GM04504 (cell line): ENCODE measurements around the gene ZNF814.
"Not testable (repeated sequence)": the region's sequence is repeated elsewhere in the genome, so short reads cannot be mapped to it uniquely, and the experiment has no call there.

Experiments
- DNase-seq: peaks from one replicate; pipeline ENCODE4 v3.0.0-alpha.2; 2012; ENCODE audit warnings: low read depth

Gene ZNF814

DNA sequence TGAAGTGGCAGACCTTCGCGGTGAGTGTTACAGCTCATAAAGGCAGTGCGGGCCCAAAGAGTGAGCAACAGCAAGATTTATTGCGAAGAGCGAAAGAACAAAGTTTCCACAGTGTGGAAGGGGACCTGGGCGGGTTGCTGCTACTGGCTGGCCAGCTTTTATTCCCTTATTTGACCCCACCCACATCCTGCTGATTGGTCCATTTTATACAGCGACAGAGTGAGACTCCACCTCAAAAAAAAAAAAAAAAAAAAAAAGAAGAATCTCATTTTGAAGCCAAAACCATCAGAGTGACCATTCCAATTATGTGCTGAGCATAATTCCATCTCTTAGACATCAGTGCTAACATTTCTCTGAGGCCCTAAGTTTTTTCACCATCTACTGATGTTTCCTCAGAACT lies 72.2 kb downstream of the ZNF814 start:
- no peak for DNase-seq

DNA sequence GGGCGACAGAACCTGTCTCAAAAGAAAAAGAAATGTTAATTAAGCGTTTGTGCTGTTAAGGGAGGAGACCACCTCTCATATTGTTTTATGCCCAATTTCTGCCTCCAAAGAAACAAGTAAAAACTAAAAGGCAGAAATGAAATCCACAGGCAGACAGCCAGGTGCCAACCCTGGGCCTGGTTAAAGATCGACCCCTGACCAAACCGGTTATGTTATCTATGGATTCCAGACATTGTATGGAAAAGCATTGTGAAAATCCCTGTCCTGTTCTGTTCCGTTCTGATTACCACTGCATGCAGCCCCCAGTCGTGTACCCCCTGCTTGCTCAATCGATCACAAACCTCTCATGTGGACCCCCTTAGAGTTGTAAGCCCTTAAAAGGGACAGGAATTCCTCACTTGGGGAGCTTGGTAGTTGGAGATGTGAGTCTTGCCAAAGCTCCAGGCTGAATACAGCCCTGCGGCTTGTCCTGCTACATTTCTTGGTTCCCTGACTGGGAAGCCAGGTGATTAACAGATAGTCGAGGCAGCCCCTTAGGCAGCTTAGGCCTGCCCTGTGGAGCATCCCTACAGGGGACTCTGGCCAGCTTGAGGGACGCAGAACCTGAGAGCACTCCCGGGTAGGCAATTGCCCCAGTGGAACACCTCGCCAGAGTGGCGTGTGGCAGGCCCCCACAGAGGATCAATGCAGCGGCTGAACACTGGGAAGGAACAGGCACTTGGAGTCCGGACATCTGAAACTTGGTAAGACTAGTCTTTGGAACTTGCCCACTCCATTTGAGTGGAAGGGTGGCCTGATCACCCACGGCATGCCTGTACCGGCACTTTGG lies 73.4 kb downstream of the ZNF814 start:
- no peak for DNase-seq

DNA sequence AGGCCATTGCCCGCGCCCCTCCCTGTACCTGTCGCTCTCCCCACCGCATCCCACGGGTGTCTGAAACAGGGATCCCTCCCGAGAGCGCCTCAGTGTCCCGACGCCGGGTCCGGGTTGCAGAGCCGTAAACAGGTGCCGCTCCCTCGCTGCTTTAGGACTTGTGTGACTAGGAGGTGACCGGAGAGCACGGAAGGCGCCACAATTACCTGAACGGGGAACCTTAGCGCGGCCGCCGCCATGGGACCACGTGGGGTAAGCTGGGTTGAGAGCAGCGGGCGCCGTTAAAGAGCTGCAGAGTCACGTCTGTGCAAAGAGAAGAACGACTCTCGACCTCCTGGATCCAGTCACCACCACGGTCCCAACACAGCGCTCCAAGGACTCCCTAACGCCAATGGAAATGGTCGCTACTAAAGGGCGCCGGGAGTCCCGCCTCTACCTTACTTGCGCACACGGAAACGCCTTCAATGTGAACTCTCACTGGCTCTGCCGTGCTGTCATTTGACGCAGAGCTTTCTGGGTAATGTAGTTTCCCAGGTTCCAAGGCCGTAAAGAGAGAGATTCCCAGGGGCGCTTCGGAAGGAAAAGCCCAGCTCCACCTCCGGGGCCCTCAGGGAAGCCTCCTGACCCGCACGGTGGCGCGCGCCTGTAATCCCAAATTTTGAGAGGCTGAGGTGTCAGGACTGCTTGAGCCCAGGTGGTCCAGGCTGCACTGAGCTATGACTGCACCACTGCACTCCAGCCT lies 74.2 kb downstream of the ZNF814 start, which contains the start of gene ZNF552:
ZNF552 (minus strand) TSS at position 409 of the 742 bp plus-strand sequence; CDS start at position 239, 170 bp downstream.
- DNase-seq: peak; percentile 68

DNA sequence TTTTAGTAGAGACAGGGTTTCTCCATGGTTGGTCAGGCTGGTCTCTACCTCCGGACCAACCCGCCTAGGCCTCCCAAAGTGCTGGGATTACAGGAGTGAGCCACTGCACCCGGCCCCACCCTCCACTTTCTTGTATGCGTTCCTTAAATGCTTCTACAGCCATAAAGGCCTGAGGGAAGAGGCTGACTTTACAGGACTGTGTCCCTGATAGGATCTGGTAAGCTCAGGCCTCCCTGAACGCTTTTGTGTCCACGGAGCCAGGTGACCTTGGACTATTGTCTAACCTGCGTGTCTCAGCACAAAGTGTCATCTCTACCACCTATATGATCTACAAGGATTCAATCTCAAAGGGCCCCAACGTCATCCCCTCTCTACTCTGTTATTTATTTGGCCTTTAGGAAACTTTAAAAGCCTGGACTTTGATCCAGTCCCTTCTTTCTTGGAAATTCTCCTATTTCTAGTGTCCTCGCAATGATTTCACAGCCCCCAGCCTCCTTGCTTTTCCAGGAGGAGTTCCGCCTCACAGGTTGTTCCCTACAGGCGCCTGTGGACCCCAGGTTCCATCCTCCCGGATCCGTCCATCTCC lies 74.8 kb downstream of the ZNF814 start:
- no peak for DNase-seq

DNA sequence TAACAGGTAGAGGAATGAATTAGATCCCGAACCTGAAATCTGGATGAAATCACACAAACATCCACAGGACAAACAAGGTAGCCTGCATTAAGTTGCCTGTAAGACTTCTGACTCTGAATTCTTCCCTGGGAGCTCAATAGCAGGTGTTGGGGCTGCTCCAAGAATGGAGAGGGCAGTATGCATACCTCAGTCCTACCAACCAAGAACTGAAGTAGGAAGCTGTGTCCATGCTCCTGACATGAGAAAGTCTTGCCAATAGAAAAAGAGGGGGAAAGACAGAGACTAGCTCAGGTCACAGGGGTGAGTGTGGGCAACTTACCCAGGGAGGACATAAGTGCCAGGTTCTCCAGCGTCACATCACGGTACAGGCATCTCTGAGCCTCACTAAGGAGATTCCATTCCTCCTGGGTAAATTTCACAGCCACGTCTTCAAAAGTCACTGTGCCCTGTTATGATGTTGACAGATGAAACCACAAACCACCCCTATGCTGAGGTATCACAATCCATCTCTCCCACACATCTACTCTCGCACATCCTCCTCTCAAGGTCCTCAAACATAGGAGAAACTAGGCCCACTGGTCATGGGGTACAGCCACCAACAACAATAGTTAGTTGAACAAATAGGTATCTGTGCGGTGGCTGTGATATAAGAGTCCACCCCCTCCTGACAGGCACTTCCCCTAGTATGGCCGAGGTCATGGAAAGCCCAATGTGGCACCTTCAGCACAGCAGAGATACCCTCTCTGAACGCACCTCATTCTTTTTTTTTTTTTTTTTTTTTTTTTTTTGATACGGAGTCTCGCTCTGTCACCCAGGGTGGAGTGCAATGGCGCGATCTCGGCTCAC lies 75.6 kb downstream of the ZNF814 start:
- not testable (repeated sequence) for DNase-seq

DNA sequence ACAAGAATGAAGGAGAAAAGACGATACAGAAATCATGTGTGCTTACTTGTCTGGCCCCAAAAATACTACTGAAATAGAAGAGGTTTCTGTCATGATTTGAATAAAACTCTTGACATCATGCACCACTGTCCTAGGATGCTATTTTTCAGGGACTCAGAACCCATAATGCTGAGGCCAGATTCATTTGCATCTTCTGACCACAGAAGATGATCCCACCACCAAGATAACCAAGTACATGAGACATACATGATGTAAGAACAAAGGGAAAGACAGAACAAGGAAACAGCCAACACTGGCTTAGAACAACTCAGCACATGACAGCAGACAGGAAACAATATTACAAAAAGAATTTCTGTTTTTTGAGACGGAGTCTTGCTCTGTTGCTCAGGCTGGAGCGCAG lies 76.6 kb downstream of the ZNF814 start:
- no peak for DNase-seq

DNA sequence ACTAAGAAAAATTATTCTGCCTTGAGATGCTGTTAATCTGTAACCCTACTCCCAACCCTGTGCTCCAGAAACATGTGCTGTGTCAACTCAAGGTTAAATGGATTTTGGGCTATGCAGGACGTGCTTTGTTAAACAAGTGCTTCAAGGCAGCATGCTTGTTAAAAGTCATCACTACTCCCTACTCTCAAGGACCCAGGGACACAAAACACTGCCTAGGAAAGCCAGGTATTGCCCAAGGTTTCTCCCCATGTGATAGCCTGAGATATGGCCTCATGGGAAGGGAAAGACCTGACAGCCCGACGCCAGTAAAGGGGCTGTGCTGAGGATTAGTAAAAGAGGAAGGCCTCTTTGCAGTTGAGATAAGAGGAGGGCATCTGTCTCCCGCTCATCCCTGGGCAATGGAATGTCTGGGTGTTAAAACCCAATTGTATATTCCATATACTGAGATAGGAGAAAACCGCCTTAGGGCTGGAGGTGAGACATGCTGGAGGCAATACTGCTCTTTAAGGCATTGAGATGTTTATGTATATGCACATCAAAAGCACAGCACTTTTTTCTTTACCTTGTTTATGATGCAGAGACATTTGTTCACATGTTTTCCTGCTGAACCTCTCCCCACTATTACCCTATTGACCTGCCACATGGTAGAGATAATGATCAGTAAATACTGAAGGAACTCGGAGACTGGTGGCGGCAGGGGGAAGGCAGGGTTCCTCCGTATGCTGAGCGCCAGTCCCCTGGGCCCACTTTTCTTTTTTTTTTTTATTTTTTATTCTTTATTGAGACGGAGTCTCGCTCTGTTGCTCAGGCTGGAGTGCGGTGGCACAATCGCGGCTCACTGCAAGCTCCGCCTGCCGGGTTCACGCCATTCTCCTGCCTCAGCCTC lies 78.2 kb downstream of the ZNF814 start:
- not testable (repeated sequence) for DNase-seq

DNA sequence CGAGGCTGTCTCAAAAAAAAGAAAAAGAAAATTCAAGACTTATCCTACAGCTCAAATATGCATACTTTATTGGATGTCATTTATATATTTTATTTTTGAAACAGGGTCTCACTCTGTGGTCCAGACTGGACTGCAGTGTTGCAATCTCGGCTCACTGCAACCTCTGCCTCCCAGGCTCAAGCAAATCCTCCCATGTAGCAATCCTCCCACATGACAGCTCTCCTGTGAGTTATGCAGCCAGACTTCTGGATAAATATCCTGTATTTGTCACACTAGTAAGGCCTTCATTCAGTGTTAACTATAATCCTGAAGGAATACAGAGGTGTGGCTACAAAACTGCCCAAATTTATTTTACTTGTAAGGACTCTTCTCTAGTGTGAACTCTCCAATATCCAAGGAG lies 81.3 kb downstream of the ZNF814 start:
- no peak for DNase-seq

DNA sequence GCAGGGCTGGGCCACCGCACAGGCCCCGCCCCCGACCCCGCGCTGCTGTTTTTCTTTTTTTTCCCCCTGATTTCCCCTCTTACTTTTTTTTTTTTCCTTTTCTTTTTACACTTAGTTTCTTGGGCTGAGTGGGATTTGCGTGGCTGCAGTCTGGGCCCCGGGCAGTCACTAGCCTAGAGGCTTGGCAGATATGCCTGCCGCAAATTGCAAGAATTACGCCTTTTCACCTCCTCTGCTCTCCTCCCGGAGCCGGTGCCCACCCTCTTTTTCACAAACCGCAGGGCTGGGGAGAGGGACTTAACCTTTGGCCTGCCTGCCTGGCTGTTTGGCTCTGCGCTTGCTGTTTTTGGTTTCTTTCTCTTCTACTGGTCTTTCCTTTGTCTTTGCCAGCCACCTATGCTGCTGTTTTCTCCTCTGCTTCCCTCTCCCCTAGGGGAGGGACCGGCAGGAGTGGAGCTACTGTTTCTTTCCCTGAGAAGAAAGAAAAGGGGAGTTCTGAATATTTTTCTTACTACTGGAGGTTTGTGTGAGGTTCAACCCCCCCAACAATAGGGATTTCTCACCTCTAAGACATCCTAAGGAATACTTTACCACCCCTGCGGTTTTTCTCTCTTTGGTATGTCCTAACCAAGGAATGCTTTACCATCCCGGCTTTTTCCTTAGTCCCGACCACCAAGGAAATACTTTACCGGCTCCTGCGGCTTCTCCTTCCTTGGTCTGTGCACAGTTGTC lies 85.1 kb downstream of the ZNF814 start:
- peak; percentile 38 for DNase-seq

DNA sequence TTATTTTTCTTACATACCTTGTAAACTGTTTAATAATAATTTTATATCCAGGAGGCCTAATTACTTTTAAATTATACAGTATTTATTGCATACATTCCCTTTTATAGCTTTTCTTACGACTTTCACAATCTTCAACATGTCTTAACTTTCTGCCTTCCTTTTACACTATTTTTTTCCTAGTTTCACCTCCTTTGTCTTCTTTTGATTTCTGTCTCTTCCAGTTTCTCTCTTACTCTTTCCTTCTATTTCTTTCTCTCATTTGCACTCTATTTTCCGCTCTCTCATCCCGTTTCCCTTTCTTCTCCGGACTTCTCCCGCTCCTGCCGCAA lies 85.6 kb downstream of the ZNF814 start:
- no peak for DNase-seq

DNA sequence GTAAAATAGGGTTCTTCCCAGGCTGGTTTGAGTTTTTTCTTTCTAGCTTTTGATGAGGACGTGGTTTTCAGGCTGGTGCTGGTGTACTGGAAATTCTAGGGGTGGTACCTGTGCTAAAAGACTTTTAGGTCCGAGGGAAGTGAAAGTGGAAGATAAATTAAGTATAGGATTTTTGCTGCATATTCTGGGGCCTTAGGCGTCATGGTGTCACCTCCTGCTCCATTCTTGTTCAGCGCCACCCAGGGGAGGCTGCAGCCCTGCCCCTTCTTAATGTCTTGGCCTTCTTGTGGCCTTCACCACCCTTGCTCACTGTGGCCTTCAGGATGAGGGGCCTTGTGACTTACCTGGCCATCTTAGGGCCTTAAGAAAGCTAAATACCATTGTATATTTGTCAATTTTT lies 86.6 kb downstream of the ZNF814 start:
- DNase-seq: no peak

DNA sequence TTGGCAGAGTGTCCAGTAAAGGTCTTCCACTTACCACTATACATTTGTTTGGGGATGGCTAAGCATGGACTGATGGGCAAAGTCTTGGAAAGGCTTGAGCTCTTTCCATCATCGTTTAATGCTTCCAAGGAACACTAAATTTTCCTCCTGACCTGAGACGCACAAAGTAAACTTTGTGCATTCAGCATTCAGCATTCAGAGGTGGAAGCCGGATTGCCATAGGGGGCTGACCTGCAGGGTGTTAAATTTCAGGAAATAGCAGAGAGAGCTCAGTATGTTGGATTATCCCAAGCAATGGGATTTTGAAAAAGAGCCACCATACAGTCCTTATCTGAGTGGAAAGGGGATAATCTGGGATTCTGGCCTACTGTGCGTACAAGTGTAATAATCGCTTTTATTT lies 88.1 kb downstream of the ZNF814 start:
- no peak for DNase-seq
